CD14-positive monocyte (primary cell): Measurements from ENCODE around the gene KRT35. TPM values are rescaled to one million over a fixed set of nuclear protein-coding genes. Genes with fewer than 3 reads are reported as not detected.
A peak's percentile ranks its signal among the peaks of the same experiment; 100 is the strongest.

Experiments used
- DNase-seq, 3 donors: peaks; one replicate each; pipeline ENCODE4 v3.0.0-alpha.2; 2011 to 2022
- H2AFZ ChIP-seq: 2 replicates; pipeline ENCODE4 v1.6.0; 2012; ENCODE audit warnings: mild to moderate bottlenecking, low read depth, low read length, inconsistent platforms; ENCODE audit not compliant: insufficient read depth, poor library complexity, severe bottlenecking
- H3K27ac ChIP-seq, 2 donors: 1 replicate in 1 of 2; 2 replicates in 1 of 2; pipeline ENCODE4 v1.5.1; 2012 to 2013; ENCODE audit warnings: low read length in 2 of 2, control low read depth in 1 of 2, inconsistent platforms in 1 of 2, low read depth in 1 of 2, mild to moderate bottlenecking in 1 of 2
- H3K27me3 ChIP-seq, 2 donors: one replicate each; pipeline versions ENCODE4 v1.6.0 to v1.6.1; 2011 to 2013; ENCODE audit warnings: low read length in 2 of 2; ENCODE audit not compliant: control insufficient read depth in 2 of 2, insufficient read depth in 2 of 2
- H3K36me3 ChIP-seq, 2 donors: replicated peaks in 1 of 2; 1 replicate in 1 of 2; 2 replicates in 1 of 2; pipeline versions ENCODE4 v1.5.1 to v1.6.1; 2012 to 2013; ENCODE audit warnings: low read length in 2 of 2, control low read depth in 1 of 2, inconsistent platforms in 1 of 2, mild to moderate bottlenecking in 1 of 2; ENCODE audit not compliant: insufficient read depth in 2 of 2, control insufficient read depth in 1 of 2
- H3K4me1 ChIP-seq, 2 donors: 1 replicate in 1 of 2; 2 replicates in 1 of 2; pipeline versions ENCODE4 v1.5.1 to v1.6.1; 2012 to 2013; ENCODE audit warnings: low read length in 2 of 2, control low read depth in 1 of 2, inconsistent platforms in 1 of 2, mild to moderate bottlenecking in 1 of 2, moderate library complexity in 1 of 2; ENCODE audit not compliant: insufficient read depth in 2 of 2, control insufficient read depth in 1 of 2
- H3K4me2 ChIP-seq: replicated peaks from 2 replicates; pipeline ENCODE3; 2012; ENCODE audit warnings: low read length, moderate library complexity, mild to moderate bottlenecking; ENCODE audit not compliant: poor library complexity, severe bottlenecking; ENCODE audit errors: extremely low read depth
- H3K4me3 ChIP-seq, 3 experiments: fragments of 200-600 bp in 1 of 3; sonication (generic) in 1 of 3; replicated peaks in 1 of 3; 1 replicate in 2 of 3; 2 replicates in 1 of 3; pipeline ENCODE4 v1.5.1; 2011 to 2013; ENCODE audit warnings: low read length in 3 of 3, mild to moderate bottlenecking in 3 of 3, control low read depth in 2 of 3, low read depth in 2 of 3, inconsistent platforms in 1 of 3, moderate library complexity in 1 of 3
- H3K79me2 ChIP-seq: 2 replicates; pipeline ENCODE4 v1.6.0; 2012; ENCODE audit warnings: mild to moderate bottlenecking, control low read depth, inconsistent platforms, low read length, moderate library complexity; ENCODE audit not compliant: insufficient read depth
- H3K9ac ChIP-seq: 2 replicates; pipeline ENCODE4 v1.6.0; 2017; ENCODE audit warnings: low read length, mild to moderate bottlenecking; ENCODE audit not compliant: insufficient read depth, poor library complexity, severe bottlenecking
- H3K9me3 ChIP-seq, 2 donors: replicated peaks in 1 of 2; 1 replicate in 1 of 2; 2 replicates in 1 of 2; pipeline versions ENCODE4 v1.5.1 to v1.6.1; 2012 to 2013; ENCODE audit warnings: low read length in 2 of 2, control low read depth in 1 of 2; ENCODE audit not compliant: control insufficient read depth in 1 of 2, insufficient read depth in 1 of 2
- H4K20me1 ChIP-seq: 2 replicates; pipeline ENCODE4 v1.6.0; 2012; ENCODE audit warnings: mild to moderate bottlenecking, low read length, control low read depth, moderate library complexity; ENCODE audit not compliant: insufficient read depth
- H3K27ac Mint-ChIP-seq, 7 donors: one replicate each; pipeline ENCODE4 v1.8.0; 2020; ENCODE audit warnings: mild to moderate bottlenecking in 7 of 7, mixed read lengths in 7 of 7, moderate library complexity in 6 of 7, inconsistent platforms in 2 of 7
- H3K27me3 Mint-ChIP-seq, 3 donors: one replicate each; pipeline ENCODE4 v1.8.0; 2021 to 2022; ENCODE audit warnings: low read depth in 3 of 3, mild to moderate bottlenecking in 3 of 3, mixed read lengths in 3 of 3, moderate library complexity in 3 of 3, inconsistent platforms in 1 of 3
- H3K36me3 Mint-ChIP-seq, 2 donors: one replicate each; pipeline ENCODE4 v1.8.0; 2020; ENCODE audit warnings: mixed read lengths in 2 of 2, inconsistent platforms in 1 of 2, mild to moderate bottlenecking in 1 of 2
- H3K4me1 Mint-ChIP-seq: one replicate; pipeline ENCODE4 v1.8.0; 2020; ENCODE audit warnings: mild to moderate bottlenecking, mixed read lengths
- H3K4me3 Mint-ChIP-seq, 2 donors: one replicate each; pipeline ENCODE4 v1.8.0; 2020; ENCODE audit warnings: mild to moderate bottlenecking in 2 of 2, mixed read lengths in 2 of 2, moderate library complexity in 1 of 2
- H3K9me3 Mint-ChIP-seq, 7 donors: one replicate each; pipeline ENCODE4 v1.8.0; 2020 to 2022; ENCODE audit warnings: mixed read lengths in 7 of 7, mild to moderate bottlenecking in 6 of 7, moderate library complexity in 6 of 7, inconsistent platforms in 2 of 7
- WGBS: methylation state at CpG from one replicate; pipeline ENCODE4 v1.1.5; 2013; ENCODE audit warnings: missing lambda C conversion rate; ENCODE audit not compliant: insufficient coverage; 5-methylcytosine and 5-hydroxymethylcytosine counted together
- intact Hi-C, 2 donors: fragments of 100-400 bp; cut with micrococcal nuclease; formaldehyde crosslinking; loops; one replicate each; pipeline versions ENCODE4 v1.15.0 to v1.15.1; 2023
- polyA plus RNA-seq, 3 donors: library from polyadenylated mRNA; depleted of rRNA in 1 of 3; unstranded in 2 of 3; stranded (reverse) in 1 of 3; fragments of 300-500 nt in 2 of 3; fragments of >200 nt in 1 of 3; fragmentation: Illumina TruSeq in 2 of 3; gene quantifications; 1 replicate in 2 of 3; 2 replicates in 1 of 3; pipeline ENCODE4 v1.2.3, GENCODE V29; 2012 to 2021
- TF ChIP-seq, protein P1 (sequence below): fragments of 200-600 bp; IDR thresholded peaks from one replicate; pipeline ENCODE4 v1.8.0; 2022; ENCODE audit warnings: antibody characterized with exemption, mild to moderate bottlenecking

KRT35 gene
- polyA plus RNA-seq, 3 donors, result not detected

DNA sequence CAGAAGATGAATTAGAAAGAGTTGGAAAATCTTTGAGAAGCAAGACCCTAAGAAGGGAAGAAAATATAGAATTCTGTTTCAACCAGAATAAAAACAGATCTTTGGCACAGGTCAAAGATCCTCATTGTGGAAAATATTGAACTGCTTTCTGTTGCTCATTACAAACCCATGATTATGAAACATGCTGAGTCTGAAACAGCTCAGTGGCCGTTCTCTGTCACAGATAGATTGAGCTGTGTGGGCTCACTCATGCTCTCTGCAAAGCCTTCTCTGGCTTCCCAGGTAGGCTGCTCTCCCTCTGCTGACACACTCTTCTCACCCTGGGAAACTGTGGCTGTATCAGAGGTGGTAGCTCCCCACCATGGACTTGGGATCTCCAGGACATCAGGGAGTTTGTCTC, 36.8 kb downstream of the KRT35 start:
- Mint-ChIP-seq H3K4me1 (no peaks in the 10 kb centered on the region), H3K36me3 (no peaks in the 10 kb centered on the region), H3K27me3 (peaks cover 7 to 25% (median 12%) of the 10 kb centered on the region in 3 donors), H3K9me3 (peaks cover 0 to 3% (median 0%) of the 10 kb centered on the region in 7 donors), H3K27ac (peak overlapping the region in 1 of 7 donors; percentile 3), H3K4me3 (peak overlapping the region in 1 of 2 donors; percentile 32)
- intact Hi-C loops, result no loop called here
- peaks cover 2 to 3% of the 10 kb centered on the region in 2 donors for H3K27me3 ChIP-seq
- no peak overlapping the region for H2AFZ ChIP-seq
- H3K4me1 ChIP-seq, result no peaks in the 10 kb centered on the region
- no peaks in the 10 kb centered on the region for H4K20me1 ChIP-seq
- WGBS, result 57% methylated on average over 1 of the region's 1 CpG
- no peaks in the 10 kb centered on the region for H3K36me3 ChIP-seq
- TF ChIP-seq, protein P1, sequence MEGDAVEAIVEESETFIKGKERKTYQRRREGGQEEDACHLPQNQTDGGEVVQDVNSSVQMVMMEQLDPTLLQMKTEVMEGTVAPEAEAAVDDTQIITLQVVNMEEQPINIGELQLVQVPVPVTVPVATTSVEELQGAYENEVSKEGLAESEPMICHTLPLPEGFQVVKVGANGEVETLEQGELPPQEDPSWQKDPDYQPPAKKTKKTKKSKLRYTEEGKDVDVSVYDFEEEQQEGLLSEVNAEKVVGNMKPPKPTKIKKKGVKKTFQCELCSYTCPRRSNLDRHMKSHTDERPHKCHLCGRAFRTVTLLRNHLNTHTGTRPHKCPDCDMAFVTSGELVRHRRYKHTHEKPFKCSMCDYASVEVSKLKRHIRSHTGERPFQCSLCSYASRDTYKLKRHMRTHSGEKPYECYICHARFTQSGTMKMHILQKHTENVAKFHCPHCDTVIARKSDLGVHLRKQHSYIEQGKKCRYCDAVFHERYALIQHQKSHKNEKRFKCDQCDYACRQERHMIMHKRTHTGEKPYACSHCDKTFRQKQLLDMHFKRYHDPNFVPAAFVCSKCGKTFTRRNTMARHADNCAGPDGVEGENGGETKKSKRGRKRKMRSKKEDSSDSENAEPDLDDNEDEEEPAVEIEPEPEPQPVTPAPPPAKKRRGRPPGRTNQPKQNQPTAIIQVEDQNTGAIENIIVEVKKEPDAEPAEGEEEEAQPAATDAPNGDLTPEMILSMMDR, result no peak
- H3K9ac ChIP-seq, result no peak overlapping the region
- H3K9me3 ChIP-seq, result no peaks in the 10 kb centered on the region
- H3K4me3 ChIP-seq, result no peak overlapping the region
- H3K79me2 ChIP-seq, result no peaks in the 10 kb centered on the region
- no peak for DNase-seq
- no peak overlapping the region for H3K4me2 ChIP-seq
- H3K27ac ChIP-seq, result no peak overlapping the region

GRCh38 chr17:41442739-41443138, 38.2 kb downstream of the KRT35 start:
- Mint-ChIP-seq H3K27ac (no peak overlapping the region), H3K27me3 (peaks cover 11 to 27% (median 13%) of the 10 kb centered on the region in 3 donors), H3K4me3 (no peak overlapping the region), H3K36me3 (no peaks in the 10 kb centered on the region), H3K9me3 (peaks cover 0 to 3% (median 0%) of the 10 kb centered on the region in 7 donors), H3K4me1 (no peaks in the 10 kb centered on the region)
- Histone ChIP-seq H3K9me3 (no peaks in the 10 kb centered on the region), H3K4me1 (no peaks in the 10 kb centered on the region), H3K4me2 (no peak overlapping the region), H4K20me1 (no peaks in the 10 kb centered on the region), H2AFZ (no peak overlapping the region), H3K36me3 (no peaks in the 10 kb centered on the region), H3K9ac (no peak overlapping the region), H3K4me3 (no peak overlapping the region), H3K79me2 (no peaks in the 10 kb centered on the region), H3K27ac (no peak overlapping the region), H3K27me3 (peaks cover 2 to 3% of the 10 kb centered on the region in 2 donors)
- 95% methylated on average over 3 of the region's 4 CpGs for WGBS
- TF ChIP-seq, protein P1, result no peak
- DNase-seq, result no peak
- intact Hi-C loops, result no loop called here
